H9 (cell line): ENCODE measurements around the gene CCDC122. TPM values are rescaled to one million over a fixed set of nuclear protein-coding genes. Genes with fewer than 3 reads are reported as not detected.

Experiments
- DNase-seq: peaks from one replicate; pipeline ENCODE4 v3.0.0-alpha.2; 2017
- H2AFZ ChIP-seq: one replicate; pipeline ENCODE4 v1.6.1; 2013; ENCODE audit warnings: mild to moderate bottlenecking, low read length, control low read depth, moderate library complexity
- H2AK5ac ChIP-seq: 2 replicates; pipeline ENCODE4 v1.6.1; 2013; ENCODE audit warnings: low read length, control low read depth, mixed read lengths; ENCODE audit not compliant: insufficient read length
- H2BK120ac ChIP-seq: one replicate; pipeline ENCODE4 v1.6.1; 2013; ENCODE audit warnings: low read depth, mild to moderate bottlenecking, low read length, control low read depth, inconsistent platforms; ENCODE audit not compliant: poor library complexity, severe bottlenecking
- H2BK12ac ChIP-seq: 2 replicates; pipeline ENCODE4 v1.6.1; 2013; ENCODE audit warnings: low read length, control low read depth, mixed read lengths, low read depth; ENCODE audit not compliant: insufficient read length
- H2BK15ac ChIP-seq: 2 replicates; pipeline ENCODE4 v1.6.1; 2013; ENCODE audit warnings: low read depth, low read length, control low read depth
- H2BK20ac ChIP-seq: one replicate; pipeline ENCODE4 v1.6.1; 2013; ENCODE audit warnings: low read depth, mild to moderate bottlenecking, low read length, control low read depth, inconsistent platforms; ENCODE audit not compliant: poor library complexity, severe bottlenecking
- H2BK5ac ChIP-seq: 2 replicates; pipeline ENCODE4 v1.6.1; 2013; ENCODE audit warnings: low read length, control low read depth, mixed read lengths; ENCODE audit not compliant: insufficient read length
- H3K14ac ChIP-seq: 2 replicates; pipeline ENCODE4 v1.6.1; 2013; ENCODE audit warnings: low read length, control low read depth; ENCODE audit not compliant: insufficient read depth
- H3K18ac ChIP-seq: 2 replicates; pipeline ENCODE4 v1.6.1; 2013; ENCODE audit warnings: low read depth, mild to moderate bottlenecking, mixed read lengths, low read length, control low read depth; ENCODE audit not compliant: insufficient read length
- H3K23ac ChIP-seq: 2 replicates; pipeline ENCODE4 v1.6.1; 2013; ENCODE audit warnings: low read length, control low read depth, mixed read lengths, low read depth; ENCODE audit not compliant: insufficient read length
- H3K23me2 ChIP-seq: 2 replicates; pipeline ENCODE4 v1.6.1; 2013; ENCODE audit warnings: low read depth, mild to moderate bottlenecking, mixed read lengths, low read length, control low read depth; ENCODE audit not compliant: insufficient read length, poor library complexity, severe bottlenecking
- H3K27ac ChIP-seq: 2 replicates; pipeline ENCODE4 v1.5.1; 2013; ENCODE audit warnings: low read length, control low read depth, mixed read lengths, low read depth; ENCODE audit not compliant: insufficient read length
- H3K27me3 ChIP-seq: 2 replicates; pipeline ENCODE4 v1.6.1; 2013; ENCODE audit warnings: low read length, control low read depth, inconsistent platforms; ENCODE audit not compliant: insufficient read depth
- H3K4ac ChIP-seq: 2 replicates; pipeline ENCODE4 v1.6.1; 2013; ENCODE audit warnings: low read depth, mild to moderate bottlenecking, control low read depth, inconsistent platforms, low read length, moderate library complexity
- H3K4me1 ChIP-seq: 2 replicates; pipeline ENCODE4 v1.6.1; 2013; ENCODE audit warnings: low read length, control low read depth, inconsistent platforms; ENCODE audit not compliant: insufficient read depth
- H3K4me2 ChIP-seq: 2 replicates; pipeline ENCODE4 v1.6.1; 2013; ENCODE audit warnings: low read length, control low read depth, mixed read lengths; ENCODE audit not compliant: insufficient read length, insufficient read depth
- H3K56ac ChIP-seq: 2 replicates; pipeline ENCODE4 v1.6.1; 2013; ENCODE audit warnings: low read depth, mild to moderate bottlenecking, mixed read lengths, low read length, control low read depth; ENCODE audit not compliant: insufficient read length
- H3K79me1 ChIP-seq: 2 replicates; pipeline ENCODE4 v1.6.1; 2013; ENCODE audit warnings: low read depth, mild to moderate bottlenecking, moderate library complexity, low read length, control low read depth, inconsistent platforms; ENCODE audit not compliant: insufficient read depth, poor library complexity, severe bottlenecking
- H3K79me2 ChIP-seq: 2 replicates; pipeline ENCODE4 v1.6.1; 2013; ENCODE audit warnings: low read length, control low read depth, inconsistent platforms; ENCODE audit not compliant: insufficient read depth
- H3K9ac ChIP-seq: 2 replicates; pipeline ENCODE4 v1.6.1; 2013; ENCODE audit warnings: low read length, control low read depth, mixed read lengths; ENCODE audit not compliant: insufficient read length; ENCODE audit errors: extremely low read depth
- H3K9me3 ChIP-seq: one replicate; pipeline ENCODE4 v1.6.1; 2013; ENCODE audit warnings: low read depth, low read length, inconsistent platforms; ENCODE audit not compliant: control insufficient read depth
- H3T11ph ChIP-seq: one replicate; pipeline ENCODE4 v1.6.1; 2013; ENCODE audit warnings: mild to moderate bottlenecking, low read length, control low read depth, inconsistent platforms
- H4K20me1 ChIP-seq: one replicate; pipeline ENCODE4 v1.6.1; 2013; ENCODE audit not compliant: control insufficient read depth, insufficient read length, insufficient read depth
- H4K5ac ChIP-seq: 2 replicates; pipeline ENCODE4 v1.6.1; 2013; ENCODE audit warnings: low read depth, mild to moderate bottlenecking, mixed read lengths, low read length, control low read depth; ENCODE audit not compliant: insufficient read length
- H4K8ac ChIP-seq: replicated peaks from 2 replicates; pipeline ENCODE4 v1.6.1; 2013; ENCODE audit warnings: low read length, control low read depth, mixed read lengths, low read depth; ENCODE audit not compliant: insufficient read length
- H4K91ac ChIP-seq: 2 replicates; pipeline ENCODE4 v1.6.1; 2013; ENCODE audit warnings: low read depth, mild to moderate bottlenecking, moderate library complexity, mixed read lengths, low read length, control low read depth; ENCODE audit not compliant: insufficient read length
- H3K27ac Mint-ChIP-seq, 3 experiments: 2 replicates in 2 of 3; 3 replicates in 1 of 3; pipeline ENCODE4 v1.8.0; 2020 to 2021; ENCODE audit warnings: mixed read lengths in 3 of 3, mild to moderate bottlenecking in 1 of 3, moderate library complexity in 1 of 3
- H3K27me3 Mint-ChIP-seq: 2 replicates; pipeline ENCODE4 v1.8.0; 2021; ENCODE audit warnings: low read depth, mild to moderate bottlenecking, moderate library complexity, mixed read lengths
- H3K36me3 Mint-ChIP-seq, 3 experiments: 2 replicates in 2 of 3; 3 replicates in 1 of 3; pipeline ENCODE4 v1.8.0; 2020 to 2021; ENCODE audit warnings: low read depth in 3 of 3, mixed read lengths in 3 of 3; ENCODE audit not compliant: insufficient read depth in 1 of 3
- H3K4me1 Mint-ChIP-seq, 2 experiments: 2 replicates each; pipeline ENCODE4 v1.8.0; 2020; ENCODE audit warnings: mixed read lengths in 2 of 2
- H3K4me3 Mint-ChIP-seq, 2 experiments: 2 replicates in 1 of 2; 3 replicates in 1 of 2; pipeline ENCODE4 v1.8.0; 2020 to 2021; ENCODE audit warnings: mild to moderate bottlenecking in 2 of 2, mixed read lengths in 2 of 2, moderate library complexity in 1 of 2
- H3K9me3 Mint-ChIP-seq, 2 experiments: 2 replicates in 1 of 2; 3 replicates in 1 of 2; pipeline ENCODE4 v1.8.0; 2020; ENCODE audit warnings: mild to moderate bottlenecking in 2 of 2, mixed read lengths in 2 of 2, moderate library complexity in 1 of 2
- WGBS: extraction: QIAGEN DNeasy Blood & Tissue Kit; methylation state at CpG from one replicate; pipeline ENCODE4 v1.1.7; 2013; ENCODE audit warnings: missing lambda C conversion rate, low lambda C conversion rate, mixed read lengths; ENCODE audit not compliant: insufficient read length; ENCODE audit errors: extremely low coverage; 5-methylcytosine and 5-hydroxymethylcytosine counted together
- total RNA-seq: library from RNA; stranded (reverse); gene quantifications from 2 replicates; pipeline ENCODE4 v1.2.1, GENCODE V29; 2021
- TF ChIP-seq, protein P1 (sequence below): fragments of 200-600 bp; sonication (generic); conservative IDR thresholded peaks from 3 replicates; pipeline ENCODE4 v1.8.0; 2021; ENCODE audit warnings: antibody characterized with exemption, mild to moderate bottlenecking

Gene CCDC122
- total RNA-seq, 1 experiment from 2014 or later: 5.6 TPM

GRCh38 chr13:43815204-43815603 lies 64.3 kb downstream of the CCDC122 start:
- Mint-ChIP-seq H3K27ac (no peak overlapping the region), H3K4me3 (no peak overlapping the region), H3K27me3 (no peaks in the 10 kb centered on the region), H3K9me3 (peaks cover 4 to 6% of the 10 kb centered on the region in 2 experiments; a peak in 3 of 5 replicates), H3K36me3 (peaks cover 0 to 6% (median 2%) of the 10 kb centered on the region in 3 experiments; a peak in 4 of 7 replicates), H3K4me1 (peaks cover 9 to 12% of the 10 kb centered on the region in 2 experiments)
- Histone ChIP-seq H2BK20ac (no peak overlapping the region), H3K14ac (no peak overlapping the region), H3K4ac (no peak overlapping the region), H4K91ac (no peak overlapping the region), H2BK12ac (no peak overlapping the region), H3K23ac (no peak overlapping the region), H3K27ac (no peak overlapping the region), H4K20me1 (no peaks in the 10 kb centered on the region), H3K9me3 (no peaks in the 10 kb centered on the region), H2BK5ac (no peak overlapping the region), H3K9ac (no peak overlapping the region), H3K23me2 (no peaks in the 10 kb centered on the region), H3K18ac (no peak overlapping the region), H4K5ac (no peak overlapping the region), H2AK5ac (no peak overlapping the region), H3T11ph (no peak overlapping the region), H4K8ac (no peak overlapping the region), H3K79me2 (no peaks in the 10 kb centered on the region), H3K4me2 (no peak overlapping the region), H2AFZ (no peak overlapping the region), H3K56ac (no peak overlapping the region), H3K4me1 (no peaks in the 10 kb centered on the region), H2BK15ac (no peak overlapping the region), H3K27me3 (no peaks in the 10 kb centered on the region), H2BK120ac (no peak overlapping the region), H3K79me1 (no peaks in the 10 kb centered on the region)
- DNase-seq: no peak
- WGBS: no CpG with 5 or more reads among the region's 2 CpGs
- TF ChIP-seq, protein P1, sequence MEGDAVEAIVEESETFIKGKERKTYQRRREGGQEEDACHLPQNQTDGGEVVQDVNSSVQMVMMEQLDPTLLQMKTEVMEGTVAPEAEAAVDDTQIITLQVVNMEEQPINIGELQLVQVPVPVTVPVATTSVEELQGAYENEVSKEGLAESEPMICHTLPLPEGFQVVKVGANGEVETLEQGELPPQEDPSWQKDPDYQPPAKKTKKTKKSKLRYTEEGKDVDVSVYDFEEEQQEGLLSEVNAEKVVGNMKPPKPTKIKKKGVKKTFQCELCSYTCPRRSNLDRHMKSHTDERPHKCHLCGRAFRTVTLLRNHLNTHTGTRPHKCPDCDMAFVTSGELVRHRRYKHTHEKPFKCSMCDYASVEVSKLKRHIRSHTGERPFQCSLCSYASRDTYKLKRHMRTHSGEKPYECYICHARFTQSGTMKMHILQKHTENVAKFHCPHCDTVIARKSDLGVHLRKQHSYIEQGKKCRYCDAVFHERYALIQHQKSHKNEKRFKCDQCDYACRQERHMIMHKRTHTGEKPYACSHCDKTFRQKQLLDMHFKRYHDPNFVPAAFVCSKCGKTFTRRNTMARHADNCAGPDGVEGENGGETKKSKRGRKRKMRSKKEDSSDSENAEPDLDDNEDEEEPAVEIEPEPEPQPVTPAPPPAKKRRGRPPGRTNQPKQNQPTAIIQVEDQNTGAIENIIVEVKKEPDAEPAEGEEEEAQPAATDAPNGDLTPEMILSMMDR: no peak
